GM12891 (cell line): ENCODE data around the gene UBE2M.

Source experiments
- PAX5 ChIP-seq: IDR thresholded peaks from 2 replicates; pipeline ENCODE4 v1.6.1; 2011; ENCODE audit warnings: low read length, moderate library complexity, mild to moderate bottlenecking; ENCODE audit not compliant: insufficient read depth, severe bottlenecking
- POLR2A ChIP-seq: IDR thresholded peaks from 2 replicates; pipeline ENCODE4 v1.6.1; 2011; ENCODE audit warnings: low read depth, low read length, control low read depth

- no peak for TF ChIP-seq POLR2A
- TF ChIP-seq PAX5: no peak
Measured at GRCh38 chr19:58518256-58519086, 39.9 kb downstream of the UBE2M start.
